Liver (tissue), 9 donors: Measurements from ENCODE around the gene SAA4. TPM values are rescaled to one million over a fixed set of nuclear protein-coding genes. Genes with fewer than 3 reads are reported as not detected.

Experiments used
- DNase-seq: peaks from one replicate; pipeline ENCODE4 v3.0.0-alpha.2; 2017; ENCODE audit warnings: low spot score
- H3K27ac ChIP-seq, 2 donors: one replicate each; pipeline ENCODE4 v1.7.0; 2013; ENCODE audit warnings: inconsistent platforms in 2 of 2, low read length in 2 of 2, control low read depth in 1 of 2, low read depth in 1 of 2, mild to moderate bottlenecking in 1 of 2
- H3K27me3 ChIP-seq, 4 donors: one replicate each; pipeline versions ENCODE4 v1.6.1 to v1.7.0; 2013; ENCODE audit warnings: low read length in 3 of 4, inconsistent platforms in 1 of 4, mild to moderate bottlenecking in 1 of 4, moderate library complexity in 1 of 4; ENCODE audit not compliant: control insufficient read depth in 4 of 4, insufficient read depth in 4 of 4
- H3K36me3 ChIP-seq, 4 donors: one replicate each; pipeline versions ENCODE4 v1.6.1 to v1.7.0; 2013; ENCODE audit warnings: low read length in 3 of 4, mild to moderate bottlenecking in 3 of 4, low read depth in 1 of 4, moderate library complexity in 1 of 4; ENCODE audit not compliant: control insufficient read depth in 4 of 4, insufficient read depth in 3 of 4
- H3K4me1 ChIP-seq, 4 donors: one replicate each; pipeline versions ENCODE4 v1.6.1 to v1.7.0; 2013; ENCODE audit warnings: low read length in 3 of 4, mild to moderate bottlenecking in 3 of 4, moderate library complexity in 1 of 4; ENCODE audit not compliant: control insufficient read depth in 4 of 4, insufficient read depth in 4 of 4
- H3K4me3 ChIP-seq, 3 donors: one replicate each; pipeline versions ENCODE4 v1.6.1 to v1.7.0; 2013; ENCODE audit warnings: low read length in 3 of 3, control low read depth in 1 of 3, low read depth in 1 of 3, mild to moderate bottlenecking in 1 of 3
- H3K9ac ChIP-seq, 2 donors: one replicate each; pipeline ENCODE4 v1.7.0; 2013; ENCODE audit warnings: low read length in 2 of 2, mild to moderate bottlenecking in 2 of 2, moderate library complexity in 2 of 2, control low read depth in 1 of 2, low read depth in 1 of 2
- H3K9me3 ChIP-seq, 4 donors: one replicate each; pipeline versions ENCODE4 v1.6.1 to v1.7.0; 2013; ENCODE audit warnings: low read length in 3 of 4; ENCODE audit not compliant: control insufficient read depth in 4 of 4
- EGR1 ChIP-seq, 2 donors: IDR thresholded peaks; 2 replicates each; pipeline ENCODE4 v1.6.1; 2016 to 2018; ENCODE audit warnings: antibody characterized with exemption in 2 of 2, low read depth in 2 of 2
- FOXA1 ChIP-seq: IDR thresholded peaks from 2 replicates; pipeline ENCODE4 v1.6.1; 2016; ENCODE audit warnings: antibody characterized with exemption
- FOXA2 ChIP-seq: IDR thresholded peaks from 2 replicates; pipeline ENCODE4 v1.6.1; 2016; ENCODE audit warnings: antibody characterized with exemption
- GABPA ChIP-seq, 2 donors: IDR thresholded peaks in 1 of 2; conservative IDR thresholded peaks in 1 of 2; 2 replicates each; pipeline ENCODE4 v1.6.1; 2016; ENCODE audit warnings: antibody characterized with exemption in 2 of 2, mild to moderate bottlenecking in 1 of 2, moderate library complexity in 1 of 2
- HNF4A ChIP-seq, 2 donors: conservative IDR thresholded peaks; 2 replicates each; pipeline ENCODE4 v1.6.1; 2016; ENCODE audit warnings: antibody characterized with exemption in 2 of 2, mild to moderate bottlenecking in 2 of 2
- HNF4G ChIP-seq: IDR thresholded peaks from 2 replicates; pipeline ENCODE4 v1.6.1; 2016; ENCODE audit warnings: antibody characterized with exemption
- JUND ChIP-seq, 2 donors: IDR thresholded peaks; 2 replicates each; pipeline ENCODE4 v1.6.1; 2016; ENCODE audit warnings: antibody characterized with exemption in 2 of 2
- NR2F2 ChIP-seq: IDR thresholded peaks from 2 replicates; pipeline ENCODE4 v1.6.1; 2016; ENCODE audit warnings: antibody characterized with exemption
- RAD21 ChIP-seq, 2 donors: IDR thresholded peaks; 2 replicates each; pipeline ENCODE4 v1.6.1; 2016; ENCODE audit warnings: antibody characterized with exemption in 2 of 2, mild to moderate bottlenecking in 2 of 2
- RXRA ChIP-seq, 2 donors: IDR thresholded peaks; 2 replicates each; pipeline ENCODE4 v1.6.1; 2017 to 2018; ENCODE audit warnings: antibody characterized with exemption in 2 of 2, mild to moderate bottlenecking in 1 of 2
- SP1 ChIP-seq: IDR thresholded peaks from 2 replicates; pipeline ENCODE4 v1.6.1; 2018; ENCODE audit warnings: antibody characterized with exemption, mild to moderate bottlenecking
- TAF1 ChIP-seq: conservative IDR thresholded peaks from 2 replicates; pipeline ENCODE4 v1.6.1; 2016; ENCODE audit warnings: antibody characterized with exemption, mild to moderate bottlenecking
- YY1 ChIP-seq: IDR thresholded peaks from 2 replicates; pipeline ENCODE4 v1.6.1; 2016; ENCODE audit warnings: antibody characterized with exemption, mild to moderate bottlenecking
- WGBS: extraction: QIAGEN DNeasy Blood & Tissue Kit; methylation state at CpG from one replicate; pipeline ENCODE4 v1.1.7; 2013; 5-methylcytosine and 5-hydroxymethylcytosine counted together
- polyA plus RNA-seq, 2 donors: library from polyadenylated mRNA; stranded (reverse) in 1 of 2; unstranded in 1 of 2; fragments of 200-250 nt in 1 of 2; fragments of >200 nt in 1 of 2; fragmentation: Nextera tagmentation in 1 of 2; extraction: Ambion mirVana in 1 of 2; gene quantifications; one replicate each; pipeline versions ENCODE4 v1.2.1 to v1.2.3, GENCODE V29; 2013 to 2015
- total RNA-seq, 2 donors: library from RNA; depleted of rRNA; stranded (reverse); fragments of >200 nt; gene quantifications; one replicate each; pipeline ENCODE4 v1.2.3, GENCODE V29; 2014
- TF ChIP-seq, protein P1 (sequence below): IDR thresholded peaks from 2 replicates; pipeline ENCODE4 v1.6.1; 2016; ENCODE audit warnings: antibody characterized with exemption
- TF ChIP-seq, protein P2 (sequence below): IDR thresholded peaks from 2 replicates; pipeline ENCODE4 v1.6.1; 2016; ENCODE audit warnings: antibody characterized with exemption, mild to moderate bottlenecking
- TF ChIP-seq, protein P3 (sequence below): IDR thresholded peaks from 2 replicates; pipeline ENCODE4 v1.6.1; 2016; ENCODE audit warnings: antibody characterized with exemption
- TF ChIP-seq, protein P4 (sequence below): IDR thresholded peaks from 2 replicates; pipeline ENCODE4 v1.6.1; 2016; ENCODE audit warnings: antibody characterized with exemption
- donor health status: healthy.
- donor health status: healthy.
- donor health status: healthy.
- donor health status: healthy.
- donor health status: healthy.

The SAA4 gene
- total and polyA plus RNA-seq, 4 donors = 84.9 to 4,017 (median 1,127) TPM

DNA sequence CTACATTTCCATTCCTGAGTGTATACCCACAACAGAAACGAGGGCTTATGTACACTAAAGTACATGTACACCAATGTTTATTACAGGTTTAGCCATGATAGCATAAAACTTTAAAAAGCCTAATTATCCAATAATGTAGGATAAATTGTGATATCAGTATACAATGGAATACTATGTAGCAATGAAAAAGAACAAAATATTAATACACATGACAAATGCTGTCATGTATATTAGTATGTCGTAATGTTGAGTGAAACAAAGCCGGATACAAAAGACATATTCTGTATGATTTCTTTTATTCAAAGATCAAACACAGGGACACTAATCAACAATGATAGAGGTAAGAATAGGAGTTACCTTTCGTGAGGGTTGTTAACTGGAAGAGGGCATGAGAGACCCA, 2.7 kb downstream of the SAA4 start:
- H3K9ac ChIP-seq = no peak overlapping the region
- H3K27ac ChIP-seq = no peak overlapping the region
- peaks cover 0 to 15% (median 3%) of the 10 kb centered on the region in 4 donors for H3K4me1 ChIP-seq
- H3K27me3 ChIP-seq = no peaks in the 10 kb centered on the region
- H3K4me3 ChIP-seq = peak overlapping the region in 2 of 3 donors; percentile 80 to 99
- DNase-seq = no peak
- H3K9me3 ChIP-seq = no peaks in the 10 kb centered on the region
- H3K36me3 ChIP-seq = peaks cover 0 to 12% (median 4%) of the 10 kb centered on the region in 4 donors
- TF ChIP-seq HNF4A (conservative IDR thresholded peaks at IDR 0.05) (no peak), EGR1 (IDR thresholded peaks at IDR 0.05; ENCODE audit: low read depth in 2 of 2) (no peak), FOXA2 (no peak), NR2F2 (no peak), FOXA1 (no peak), SP1 (no peak), YY1 (no peak), GABPA (IDR thresholded peaks at IDR 0.05 in 1 of 2, conservative IDR thresholded peaks at IDR 0.05 in 1 of 2) (no peak), TAF1 (no peak), HNF4G (no peak), RXRA (IDR thresholded peaks at IDR 0.05) (no peak), JUND (IDR thresholded peaks at IDR 0.05) (no peak)
- TF ChIP-seq, protein P1, sequence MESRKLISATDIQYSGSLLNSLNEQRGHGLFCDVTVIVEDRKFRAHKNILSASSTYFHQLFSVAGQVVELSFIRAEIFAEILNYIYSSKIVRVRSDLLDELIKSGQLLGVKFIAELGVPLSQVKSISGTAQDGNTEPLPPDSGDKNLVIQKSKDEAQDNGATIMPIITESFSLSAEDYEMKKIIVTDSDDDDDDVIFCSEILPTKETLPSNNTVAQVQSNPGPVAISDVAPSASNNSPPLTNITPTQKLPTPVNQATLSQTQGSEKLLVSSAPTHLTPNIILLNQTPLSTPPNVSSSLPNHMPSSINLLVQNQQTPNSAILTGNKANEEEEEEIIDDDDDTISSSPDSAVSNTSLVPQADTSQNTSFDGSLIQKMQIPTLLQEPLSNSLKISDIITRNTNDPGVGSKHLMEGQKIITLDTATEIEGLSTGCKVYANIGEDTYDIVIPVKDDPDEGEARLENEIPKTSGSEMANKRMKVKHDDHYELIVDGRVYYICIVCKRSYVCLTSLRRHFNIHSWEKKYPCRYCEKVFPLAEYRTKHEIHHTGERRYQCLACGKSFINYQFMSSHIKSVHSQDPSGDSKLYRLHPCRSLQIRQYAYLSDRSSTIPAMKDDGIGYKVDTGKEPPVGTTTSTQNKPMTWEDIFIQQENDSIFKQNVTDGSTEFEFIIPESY = no peak
- TF ChIP-seq, protein P2, sequence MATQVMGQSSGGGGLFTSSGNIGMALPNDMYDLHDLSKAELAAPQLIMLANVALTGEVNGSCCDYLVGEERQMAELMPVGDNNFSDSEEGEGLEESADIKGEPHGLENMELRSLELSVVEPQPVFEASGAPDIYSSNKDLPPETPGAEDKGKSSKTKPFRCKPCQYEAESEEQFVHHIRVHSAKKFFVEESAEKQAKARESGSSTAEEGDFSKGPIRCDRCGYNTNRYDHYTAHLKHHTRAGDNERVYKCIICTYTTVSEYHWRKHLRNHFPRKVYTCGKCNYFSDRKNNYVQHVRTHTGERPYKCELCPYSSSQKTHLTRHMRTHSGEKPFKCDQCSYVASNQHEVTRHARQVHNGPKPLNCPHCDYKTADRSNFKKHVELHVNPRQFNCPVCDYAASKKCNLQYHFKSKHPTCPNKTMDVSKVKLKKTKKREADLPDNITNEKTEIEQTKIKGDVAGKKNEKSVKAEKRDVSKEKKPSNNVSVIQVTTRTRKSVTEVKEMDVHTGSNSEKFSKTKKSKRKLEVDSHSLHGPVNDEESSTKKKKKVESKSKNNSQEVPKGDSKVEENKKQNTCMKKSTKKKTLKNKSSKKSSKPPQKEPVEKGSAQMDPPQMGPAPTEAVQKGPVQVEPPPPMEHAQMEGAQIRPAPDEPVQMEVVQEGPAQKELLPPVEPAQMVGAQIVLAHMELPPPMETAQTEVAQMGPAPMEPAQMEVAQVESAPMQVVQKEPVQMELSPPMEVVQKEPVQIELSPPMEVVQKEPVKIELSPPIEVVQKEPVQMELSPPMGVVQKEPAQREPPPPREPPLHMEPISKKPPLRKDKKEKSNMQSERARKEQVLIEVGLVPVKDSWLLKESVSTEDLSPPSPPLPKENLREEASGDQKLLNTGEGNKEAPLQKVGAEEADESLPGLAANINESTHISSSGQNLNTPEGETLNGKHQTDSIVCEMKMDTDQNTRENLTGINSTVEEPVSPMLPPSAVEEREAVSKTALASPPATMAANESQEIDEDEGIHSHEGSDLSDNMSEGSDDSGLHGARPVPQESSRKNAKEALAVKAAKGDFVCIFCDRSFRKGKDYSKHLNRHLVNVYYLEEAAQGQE = no peak
- TF ChIP-seq, protein P3, sequence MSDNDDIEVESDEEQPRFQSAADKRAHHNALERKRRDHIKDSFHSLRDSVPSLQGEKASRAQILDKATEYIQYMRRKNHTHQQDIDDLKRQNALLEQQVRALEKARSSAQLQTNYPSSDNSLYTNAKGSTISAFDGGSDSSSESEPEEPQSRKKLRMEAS = no peak
- TF ChIP-seq, protein P4, sequence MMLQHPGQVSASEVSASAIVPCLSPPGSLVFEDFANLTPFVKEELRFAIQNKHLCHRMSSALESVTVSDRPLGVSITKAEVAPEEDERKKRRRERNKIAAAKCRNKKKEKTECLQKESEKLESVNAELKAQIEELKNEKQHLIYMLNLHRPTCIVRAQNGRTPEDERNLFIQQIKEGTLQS = no peak
- 89% methylated on average over 4 of the region's 4 CpGs for WGBS

DNA sequence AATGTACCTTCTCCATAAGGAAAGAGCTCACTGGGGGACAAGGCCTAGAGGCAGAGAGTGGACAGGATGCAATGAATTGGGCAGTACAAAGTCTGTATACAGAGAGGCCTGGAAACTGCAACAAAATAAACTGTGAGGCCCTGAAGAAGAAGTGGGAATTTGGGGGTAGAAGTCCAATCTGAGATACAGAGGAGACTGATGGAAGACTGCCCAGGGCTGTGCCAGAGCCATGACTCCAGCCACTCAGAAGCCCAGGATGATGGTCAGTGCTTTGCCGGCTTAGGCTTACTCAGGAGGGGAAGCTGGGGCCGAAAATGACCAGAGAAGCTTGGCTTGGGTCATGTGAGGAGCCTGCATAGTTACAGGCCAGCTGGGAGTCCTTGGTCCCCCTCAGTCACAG, 5.7 kb downstream of the SAA4 start:
- 43% methylated on average over 2 of the region's 2 CpGs for WGBS
- peaks cover 0 to 12% (median 4%) of the 10 kb centered on the region in 4 donors for H3K36me3 ChIP-seq
- no peak for DNase-seq
- H3K9ac ChIP-seq = no peak overlapping the region
- no peak overlapping the region for H3K4me3 ChIP-seq
- no peak overlapping the region for H3K27ac ChIP-seq
- no peaks in the 10 kb centered on the region for H3K27me3 ChIP-seq
- peaks cover 0 to 15% (median 1%) of the 10 kb centered on the region in 4 donors for H3K4me1 ChIP-seq
- H3K9me3 ChIP-seq = no peaks in the 10 kb centered on the region
- TF ChIP-seq HNF4G (peak; percentile 68), RAD21 (IDR thresholded peaks at IDR 0.05) (peak in 1 of 2 donors; percentile 29), SP1 (peak; percentile 66), YY1 (peak; percentile 23), GABPA (IDR thresholded peaks at IDR 0.05 in 1 of 2, conservative IDR thresholded peaks at IDR 0.05 in 1 of 2) (no peak), RXRA (IDR thresholded peaks at IDR 0.05) (peak; percentile 26 to 41), HNF4A (conservative IDR thresholded peaks at IDR 0.05) (peak; percentile 71 to 88)
- TF ChIP-seq, protein P1 = no peak
